ENCODE data around the gene TSPO2.

DNA sequence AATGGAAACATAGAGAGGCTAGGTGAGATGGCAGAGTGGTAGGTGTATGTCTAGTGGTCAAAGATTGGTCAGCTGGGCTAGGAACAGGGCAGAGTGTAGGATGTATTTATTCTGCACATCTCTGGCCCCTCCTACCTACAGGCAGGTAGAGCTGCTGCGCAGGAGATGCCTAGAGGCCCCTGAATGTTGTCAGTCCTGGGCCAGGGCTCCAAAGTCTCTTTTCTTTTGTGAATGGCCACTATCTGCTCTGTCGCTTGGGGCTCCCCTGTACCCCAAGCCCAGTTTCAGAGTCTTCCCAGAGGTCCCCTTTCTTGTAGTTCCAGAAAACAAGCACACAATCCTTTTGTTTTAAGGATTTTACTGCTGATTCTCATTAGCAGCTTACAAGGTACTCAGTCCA, 5.0 kb downstream of the TSPO2 start:
- TF ChIP-seq ZNF274 (IDR thresholded peaks at IDR 0.05; ENCODE audit: low read depth, low read length), result no peak
- TF ChIP-seq YY1 (IDR thresholded peaks at IDR 0.05; ENCODE audit: insufficient read depth, insufficient read length), result no peak

Data from NT2/D1 (cell line).